GM21529 (cell line): ENCODE results near the gene UGT8.
A peak's percentile ranks its signal among the peaks of the same experiment; 100 is the strongest.

Experiments used
- ATAC-seq: cut with Tn5 transposase; IDR thresholded peaks from one replicate; pipeline ENCODE4 v1.9.1; 2021; ENCODE audit not compliant: unreplicated experiment

UGT8 gene

GRCh38 chr4:114688059-114688458 lies 89.5 kb downstream of the UGT8 start:
- no peak for ATAC-seq

- ATAC-seq: no peak
Measured at GRCh38 chr4:114690571-114690970, 92.0 kb downstream of the UGT8 start.

- peak; percentile 94 for ATAC-seq
Measured at GRCh38 chr4:114691865-114692264, 93.3 kb downstream of the UGT8 start.

GRCh38 chr4:114692958-114693357 lies 94.4 kb downstream of the UGT8 start:
- no peak for ATAC-seq

GRCh38 chr4:114694770-114695169 lies 96.2 kb downstream of the UGT8 start:
- ATAC-seq: no peak

GRCh38 chr4:114698231-114698630 lies 99.6 kb downstream of the UGT8 start:
- ATAC-seq: no peak

GRCh38 chr4:114701491-114701890 lies 102.9 kb downstream of the UGT8 start:
- no peak for ATAC-seq

GRCh38 chr4:114717432-114717831 lies 118.8 kb downstream of the UGT8 start:
- ATAC-seq: no peak

- no peak for ATAC-seq
Measured at GRCh38 chr4:114725066-114725465, 126.5 kb downstream of the UGT8 start.

- no peak for ATAC-seq
Measured at GRCh38 chr4:114727461-114727860, 128.9 kb downstream of the UGT8 start.
